Kidney (tissue), 14 donors: Measurements from ENCODE around the gene ATPAF2. TPM values are rescaled to one million over a fixed set of nuclear protein-coding genes. Genes with fewer than 3 reads are reported as not detected.

ENCODE experiments used
- DNase-seq, 5 donors: peaks; one replicate each; pipeline ENCODE4 v3.0.0-alpha.2; 2013 to 2020
- FAIRE-seq: peaks from 2 replicates; lab custom pipeline; 2012; peaks lifted over from hg19 to GRCh38; lab: Jason Lieb, UNC
- H3K27ac ChIP-seq, 2 donors: one replicate each; pipeline ENCODE4 v1.7.0; 2013; ENCODE audit warnings: low read depth in 2 of 2, low read length in 2 of 2, inconsistent platforms in 1 of 2
- H3K27me3 ChIP-seq: one replicate; pipeline ENCODE4 v1.7.1; 2013; ENCODE audit warnings: low read length, inconsistent platforms; ENCODE audit not compliant: control insufficient read depth, insufficient read depth
- H3K36me3 ChIP-seq, 3 donors: one replicate each; pipeline versions ENCODE4 v1.7.0 to v1.7.1; 2013; ENCODE audit warnings: low read length in 3 of 3, control low read depth in 1 of 3, inconsistent platforms in 1 of 3; ENCODE audit not compliant: insufficient read depth in 3 of 3, control insufficient read depth in 2 of 3
- H3K4me1 ChIP-seq, 3 donors: one replicate each; pipeline versions ENCODE4 v1.7.0 to v1.7.1; 2013; ENCODE audit warnings: low read length in 3 of 3, inconsistent platforms in 1 of 3, low read depth in 1 of 3; ENCODE audit not compliant: control insufficient read depth in 2 of 3, insufficient read depth in 2 of 3
- H3K4me3 ChIP-seq, 3 donors: one replicate each; pipeline versions ENCODE4 v1.7.0 to v1.8.1; 2013; ENCODE audit warnings: low read length in 3 of 3, control low read depth in 1 of 3, inconsistent platforms in 1 of 3
- H3K9ac ChIP-seq, 3 donors: one replicate each; pipeline versions ENCODE4 v1.7.0 to v1.7.1; 2013; ENCODE audit warnings: low read length in 3 of 3, control low read depth in 1 of 3, inconsistent platforms in 1 of 3
- H3K9me3 ChIP-seq, 3 donors: one replicate each; pipeline versions ENCODE4 v1.7.0 to v1.7.1; 2013; ENCODE audit warnings: low read length in 3 of 3, control low read depth in 1 of 3, inconsistent platforms in 1 of 3; ENCODE audit not compliant: control insufficient read depth in 2 of 3, insufficient read depth in 1 of 3
- intact Hi-C: fragments of 100-400 bp; cut with DNase I; formaldehyde crosslinking; loops from one replicate; pipeline ENCODE4 v1.11.1; 2022
- polyA plus RNA-seq: library from polyadenylated mRNA; stranded (reverse); fragments of 350-450 nt; fragmentation: Illumina TruSeq; extraction: RNeasy Lipid Tissue Mini Kit (QIAGEN cat#74804); gene quantifications from one replicate; pipeline ENCODE4 v1.2.3, GENCODE V29; 2014; ENCODE audit warnings: low read depth, low replicate concordance; ENCODE audit not compliant: insufficient read depth
- total RNA-seq: library from RNA; stranded (reverse); fragmentation: NEBNext Ultra II Directional; extraction: Animal tissue kit (Norgen Biotek cat#: 25700); gene quantifications from one replicate; pipeline ENCODE4 v1.2.1, GENCODE V29; 2021
- TF ChIP-seq, protein P1 (sequence below): IDR thresholded peaks from 3 replicates; pipeline ENCODE4 v1.5.1; 2012; ENCODE audit warnings: mild to moderate bottlenecking, moderate library complexity, borderline replicate concordance; ENCODE audit not compliant: insufficient read depth; ENCODE audit errors: extremely low read depth
- donor health status: control.
- donor health status: control.
- donor health status: control.
- donor health status: control.
- donor health status: control.
- donor health status: DM: yes; HTN: yes; CAD: no.
- donor health status: Normal renal cell carcinoma (clear cell type).

The ATPAF2 gene
- total and polyA plus RNA-seq, 2 donors from 2014 or later = 27.0 to 52.1 TPM

DNA sequence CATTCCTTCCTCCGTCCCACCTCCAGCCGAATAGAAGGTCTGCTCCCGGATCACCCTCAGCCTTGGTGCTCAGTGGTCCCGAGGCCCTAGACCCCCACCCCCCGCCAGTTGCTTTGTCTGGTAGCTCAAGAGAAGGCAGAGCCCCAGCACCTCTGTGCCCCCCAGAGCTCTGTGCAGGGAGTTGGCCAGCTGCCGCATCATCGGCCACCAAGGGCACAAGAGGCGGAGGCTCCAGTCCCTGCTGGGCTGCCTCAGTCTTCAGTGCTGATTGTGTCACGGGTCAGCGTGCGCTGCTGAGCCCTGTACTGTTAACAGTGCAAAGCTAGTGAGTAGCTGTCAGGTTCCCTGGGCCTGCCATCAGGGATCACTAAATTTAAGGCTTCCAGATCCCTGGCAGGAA is 26.6 kb upstream of the ATPAF2 start:
- no peak for DNase-seq
- no peak for FAIRE-seq
- no peaks in the 10 kb centered on the region for H3K9me3 ChIP-seq
- H3K27ac ChIP-seq = no peak overlapping the region
- H3K27me3 ChIP-seq = no peaks in the 10 kb centered on the region
- no peak overlapping the region for H3K9ac ChIP-seq
- H3K4me1 ChIP-seq = no peaks in the 10 kb centered on the region
- TF ChIP-seq, protein P1, sequence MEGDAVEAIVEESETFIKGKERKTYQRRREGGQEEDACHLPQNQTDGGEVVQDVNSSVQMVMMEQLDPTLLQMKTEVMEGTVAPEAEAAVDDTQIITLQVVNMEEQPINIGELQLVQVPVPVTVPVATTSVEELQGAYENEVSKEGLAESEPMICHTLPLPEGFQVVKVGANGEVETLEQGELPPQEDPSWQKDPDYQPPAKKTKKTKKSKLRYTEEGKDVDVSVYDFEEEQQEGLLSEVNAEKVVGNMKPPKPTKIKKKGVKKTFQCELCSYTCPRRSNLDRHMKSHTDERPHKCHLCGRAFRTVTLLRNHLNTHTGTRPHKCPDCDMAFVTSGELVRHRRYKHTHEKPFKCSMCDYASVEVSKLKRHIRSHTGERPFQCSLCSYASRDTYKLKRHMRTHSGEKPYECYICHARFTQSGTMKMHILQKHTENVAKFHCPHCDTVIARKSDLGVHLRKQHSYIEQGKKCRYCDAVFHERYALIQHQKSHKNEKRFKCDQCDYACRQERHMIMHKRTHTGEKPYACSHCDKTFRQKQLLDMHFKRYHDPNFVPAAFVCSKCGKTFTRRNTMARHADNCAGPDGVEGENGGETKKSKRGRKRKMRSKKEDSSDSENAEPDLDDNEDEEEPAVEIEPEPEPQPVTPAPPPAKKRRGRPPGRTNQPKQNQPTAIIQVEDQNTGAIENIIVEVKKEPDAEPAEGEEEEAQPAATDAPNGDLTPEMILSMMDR = no peak
- intact Hi-C loops = no loop called here
- peaks cover 4 to 16% (median 12%) of the 10 kb centered on the region in 3 donors for H3K36me3 ChIP-seq
- H3K4me3 ChIP-seq = no peak overlapping the region

DNA sequence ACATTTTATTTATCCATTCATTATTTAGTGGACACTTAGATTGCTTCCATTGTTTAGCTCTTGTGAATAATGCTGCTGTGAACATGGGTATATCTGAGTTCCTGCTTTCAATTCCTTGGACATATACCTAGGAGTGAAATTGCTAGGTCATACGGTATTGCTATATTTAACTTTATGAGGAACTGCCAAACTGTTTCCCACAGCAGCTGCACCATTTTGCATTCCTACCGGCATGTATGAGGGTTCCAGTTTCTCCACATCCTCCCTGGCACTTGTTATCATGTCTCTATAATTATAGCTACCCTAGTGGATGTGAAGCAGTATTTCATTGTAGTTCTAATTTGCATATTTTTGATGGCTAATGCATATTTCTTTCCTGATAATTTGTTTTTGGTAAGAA is 25.1 kb upstream of the ATPAF2 start:
- FAIRE-seq (no peak), DNase-seq (no peak)
- Histone ChIP-seq H3K27me3 (no peaks in the 10 kb centered on the region), H3K9me3 (no peaks in the 10 kb centered on the region), H3K36me3 (peaks cover 4 to 16% (median 16%) of the 10 kb centered on the region in 3 donors), H3K27ac (no peak overlapping the region), H3K9ac (no peak overlapping the region), H3K4me1 (no peaks in the 10 kb centered on the region), H3K4me3 (no peak overlapping the region)
- TF ChIP-seq, protein P1 = no peak
- intact Hi-C loops = no loop called here

DNA sequence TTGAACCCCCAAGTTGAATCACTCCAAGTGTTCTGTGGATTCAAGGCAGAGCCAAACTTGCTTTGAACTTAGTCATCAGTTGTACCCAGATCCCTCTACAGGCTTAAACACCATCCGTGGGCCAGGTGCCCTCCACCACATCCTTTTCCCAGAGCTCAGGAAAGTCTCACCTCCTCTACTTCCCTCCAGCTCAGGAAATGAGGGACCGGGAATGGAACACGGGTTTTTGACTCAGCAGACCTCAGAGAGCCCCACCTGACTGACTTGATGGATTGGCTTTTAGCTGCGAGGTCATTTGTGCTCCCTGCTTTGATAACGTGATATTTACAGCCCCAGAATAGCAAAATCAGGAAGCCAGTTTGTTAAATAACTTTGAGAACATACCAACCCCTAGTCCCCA is 20.3 kb upstream of the ATPAF2 start:
- FAIRE-seq (no peak), DNase-seq (no peak)
- Histone ChIP-seq H3K27ac (no peak overlapping the region), H3K9me3 (no peaks in the 10 kb centered on the region), H3K4me3 (no peak overlapping the region), H3K36me3 (peaks cover 0 to 36% (median 26%) of the 10 kb centered on the region in 3 donors), H3K9ac (no peak overlapping the region), H3K27me3 (no peaks in the 10 kb centered on the region), H3K4me1 (no peaks in the 10 kb centered on the region)
- intact Hi-C loops = no loop called here
- TF ChIP-seq, protein P1 = no peak

DNA sequence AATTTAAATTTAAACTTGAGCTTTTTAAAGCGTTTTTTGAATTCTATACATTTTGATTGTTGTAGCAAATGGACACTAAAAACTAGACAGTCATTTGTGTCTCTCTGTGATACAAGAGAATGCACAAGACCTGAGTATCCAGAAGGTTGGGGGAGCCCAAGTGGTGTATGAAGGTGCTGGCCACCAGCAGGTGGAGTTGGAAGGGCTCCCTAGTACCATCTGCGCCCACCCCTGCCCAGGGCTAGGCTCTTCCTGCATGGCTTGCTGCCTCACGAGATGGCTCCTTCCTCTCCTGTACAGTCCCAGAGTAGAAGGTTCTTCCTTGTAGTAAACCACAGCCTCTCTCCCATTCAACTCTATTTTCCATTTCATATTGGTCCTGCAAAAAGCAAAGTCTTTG is 17.2 kb upstream of the ATPAF2 start:
- Histone ChIP-seq H3K27me3 (no peaks in the 10 kb centered on the region), H3K36me3 (peaks cover 0 to 34% (median 25%) of the 10 kb centered on the region in 3 donors), H3K27ac (no peak overlapping the region), H3K9me3 (no peaks in the 10 kb centered on the region), H3K9ac (no peak overlapping the region), H3K4me1 (no peaks in the 10 kb centered on the region), H3K4me3 (no peak overlapping the region)
- intact Hi-C loops = no loop called here
- FAIRE-seq (no peak), DNase-seq (no peak)
- TF ChIP-seq, protein P1 = no peak
